Left lung (tissue), 10 donors: Measurements from ENCODE around the gene LOXHD1. TPM values are rescaled to one million over a fixed set of nuclear protein-coding genes. Genes with fewer than 3 reads are reported as not detected.

ENCODE experiments used
- ATAC-seq: fragments of 200-7000 bp; cut with Tn5 transposase; one replicate; pipeline ENCODE4 v1.9.1; 2020; ENCODE audit warnings: moderate library complexity
- DNase-seq, 4 donors: peaks; one replicate each; pipeline ENCODE4 v3.0.0-alpha.2; 2013 to 2020
- H3K27ac ChIP-seq, 2 donors: fragments of 200-600 bp; sonication (generic) in 1 of 2; one replicate each; pipeline versions ENCODE4 v1.5.0 to v1.8.0; 2020 to 2021
- H3K27me3 ChIP-seq, 2 donors: fragments of 200-600 bp; sonication (generic) in 1 of 2; one replicate each; pipeline versions ENCODE4 v1.5.0 to v1.8.0; 2020 to 2021
- H3K36me3 ChIP-seq, 2 donors: fragments of 200-600 bp; sonication (generic) in 1 of 2; one replicate each; pipeline versions ENCODE4 v1.5.0 to v1.8.0; 2020 to 2021
- H3K4me1 ChIP-seq, 2 donors: fragments of 200-600 bp; one replicate each; pipeline ENCODE4 v1.8.0; 2021
- H3K4me3 ChIP-seq, 2 donors: fragments of 200-600 bp; sonication (generic) in 1 of 2; one replicate each; pipeline versions ENCODE4 v1.5.0 to v1.8.0; 2020 to 2021; ENCODE audit warnings: mild to moderate bottlenecking in 1 of 2
- H3K9me3 ChIP-seq, 2 donors: fragments of 200-600 bp; sonication (generic) in 1 of 2; one replicate each; pipeline versions ENCODE4 v1.5.0 to v1.8.0; 2020 to 2021
- intact Hi-C, 2 donors: fragments of 100-400 bp; cut with DNase I; formaldehyde crosslinking; loops; one replicate each; pipeline versions ENCODE4 v1.11.2 to v1.14.2; 2022
- polyA plus RNA-seq, 6 donors: library from polyadenylated mRNA; unstranded; fragments of 120-200 nt; gene quantifications; one replicate each; pipeline ENCODE4 v1.2.1, GENCODE V29; 2013; ENCODE audit not compliant: insufficient read length in 6 of 6
- total RNA-seq, 2 donors: library from RNA; stranded (reverse); fragmentation: NEBNext Ultra II Directional; extraction: Animal tissue kit (Norgen Biotek cat#: 25700); gene quantifications; one replicate each; pipeline ENCODE4 v1.2.1, GENCODE V29; 2021
- TF ChIP-seq, protein P1 (sequence below), 2 donors: fragments of 200-600 bp; sonication (generic) in 1 of 2; IDR thresholded peaks; one replicate each; pipeline versions ENCODE4 v1.5.0 to v1.8.0; 2021; ENCODE audit warnings: antibody characterized with exemption in 2 of 2
- donor health status: DM: no; HTN: yes; CAD: no.
- donor health status: DM: no; HTN: no; CAD: no.

LOXHD1 gene
- total and polyA plus RNA-seq, 8 donors = 0.52 to 2.0 (median 1.2) TPM

DNA sequence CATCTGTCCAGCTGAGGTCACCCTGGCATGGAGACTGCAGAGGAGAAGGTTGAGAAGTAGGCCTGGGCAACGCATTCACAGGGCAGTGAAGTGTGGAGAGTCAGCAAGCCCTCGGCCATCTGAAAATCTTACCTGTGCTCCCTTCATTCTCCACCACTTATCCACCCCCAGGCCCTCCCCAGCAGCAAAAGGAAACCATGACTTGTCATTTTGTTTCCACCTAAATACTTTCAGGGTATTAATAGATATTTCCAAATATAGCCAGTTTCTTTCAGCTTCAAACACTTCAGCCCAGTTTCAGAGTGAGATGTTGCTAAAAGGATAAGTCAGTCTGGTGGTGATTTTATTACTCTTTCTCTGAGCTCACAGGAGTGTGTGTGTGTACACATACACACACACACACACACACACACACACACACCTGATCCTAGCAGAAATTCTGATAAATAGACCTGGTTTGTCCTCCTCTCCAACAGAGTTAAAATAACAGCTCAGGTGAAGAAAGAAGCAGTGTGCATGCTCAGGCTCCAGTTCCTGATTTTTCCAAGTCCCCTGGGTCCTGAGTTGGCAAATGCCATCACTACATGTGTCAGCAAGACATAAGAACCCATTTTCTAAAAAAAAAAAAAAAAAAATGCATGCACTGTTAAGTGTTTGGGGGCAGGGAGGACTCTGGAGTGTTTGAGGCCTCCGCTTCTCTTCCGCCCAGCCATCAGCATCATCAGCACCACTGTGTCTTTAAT, 82.8 kb downstream of the LOXHD1 start:
- no peak for ATAC-seq

DNA sequence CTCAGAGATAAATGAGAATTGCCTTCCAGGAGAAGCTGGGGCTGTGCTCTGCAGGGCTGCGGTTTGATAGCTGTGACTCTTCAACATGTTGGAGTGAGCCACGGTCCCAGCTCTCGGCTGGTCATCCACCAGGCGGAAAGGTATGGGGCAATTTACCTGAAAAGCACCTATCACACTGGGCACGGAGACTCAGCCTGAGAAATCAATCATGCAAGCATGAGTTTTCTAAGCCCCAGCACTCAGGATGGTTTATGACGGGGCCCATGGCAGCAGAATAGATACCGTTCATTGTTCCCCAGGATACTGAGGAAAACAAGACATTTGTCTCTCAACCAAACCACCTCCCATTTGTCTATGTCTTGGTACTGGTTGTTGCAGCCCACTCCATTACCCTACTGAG, 83.9 kb downstream of the LOXHD1 start:
- Histone ChIP-seq H3K36me3 (peaks cover 0 to 12% of the 10 kb centered on the region in 2 donors), H3K4me1 (no peaks in the 10 kb centered on the region), H3K4me3 (no peak overlapping the region), H3K27me3 (no peaks in the 10 kb centered on the region), H3K9me3 (no peaks in the 10 kb centered on the region), H3K27ac (no peak overlapping the region)
- TF ChIP-seq, protein P1, sequence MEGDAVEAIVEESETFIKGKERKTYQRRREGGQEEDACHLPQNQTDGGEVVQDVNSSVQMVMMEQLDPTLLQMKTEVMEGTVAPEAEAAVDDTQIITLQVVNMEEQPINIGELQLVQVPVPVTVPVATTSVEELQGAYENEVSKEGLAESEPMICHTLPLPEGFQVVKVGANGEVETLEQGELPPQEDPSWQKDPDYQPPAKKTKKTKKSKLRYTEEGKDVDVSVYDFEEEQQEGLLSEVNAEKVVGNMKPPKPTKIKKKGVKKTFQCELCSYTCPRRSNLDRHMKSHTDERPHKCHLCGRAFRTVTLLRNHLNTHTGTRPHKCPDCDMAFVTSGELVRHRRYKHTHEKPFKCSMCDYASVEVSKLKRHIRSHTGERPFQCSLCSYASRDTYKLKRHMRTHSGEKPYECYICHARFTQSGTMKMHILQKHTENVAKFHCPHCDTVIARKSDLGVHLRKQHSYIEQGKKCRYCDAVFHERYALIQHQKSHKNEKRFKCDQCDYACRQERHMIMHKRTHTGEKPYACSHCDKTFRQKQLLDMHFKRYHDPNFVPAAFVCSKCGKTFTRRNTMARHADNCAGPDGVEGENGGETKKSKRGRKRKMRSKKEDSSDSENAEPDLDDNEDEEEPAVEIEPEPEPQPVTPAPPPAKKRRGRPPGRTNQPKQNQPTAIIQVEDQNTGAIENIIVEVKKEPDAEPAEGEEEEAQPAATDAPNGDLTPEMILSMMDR (IDR thresholded peaks at IDR 0.05) = no peak
- ATAC-seq = no peak
- intact Hi-C loops = loop anchor here in 1 of 2 donors (10.0 kb wide), 1 partner anchor 58 kb away; no protein-coding TSS in a partner anchor
- no peak for DNase-seq

More for the DNA sequence above, 82.8 kb downstream of the LOXHD1 start:
- Histone ChIP-seq H3K27ac (no peak overlapping the region), H3K4me1 (no peaks in the 10 kb centered on the region), H3K27me3 (no peaks in the 10 kb centered on the region), H3K4me3 (no peak overlapping the region), H3K36me3 (peaks cover 0 to 7% of the 10 kb centered on the region in 2 donors), H3K9me3 (no peaks in the 10 kb centered on the region)
- DNase-seq = no peak
- intact Hi-C loops = loop anchor here in 1 of 2 donors (10.0 kb wide), 1 partner anchor 59 kb away; no protein-coding TSS in a partner anchor
- TF ChIP-seq, protein P1 (IDR thresholded peaks at IDR 0.05) = no peak

DNA sequence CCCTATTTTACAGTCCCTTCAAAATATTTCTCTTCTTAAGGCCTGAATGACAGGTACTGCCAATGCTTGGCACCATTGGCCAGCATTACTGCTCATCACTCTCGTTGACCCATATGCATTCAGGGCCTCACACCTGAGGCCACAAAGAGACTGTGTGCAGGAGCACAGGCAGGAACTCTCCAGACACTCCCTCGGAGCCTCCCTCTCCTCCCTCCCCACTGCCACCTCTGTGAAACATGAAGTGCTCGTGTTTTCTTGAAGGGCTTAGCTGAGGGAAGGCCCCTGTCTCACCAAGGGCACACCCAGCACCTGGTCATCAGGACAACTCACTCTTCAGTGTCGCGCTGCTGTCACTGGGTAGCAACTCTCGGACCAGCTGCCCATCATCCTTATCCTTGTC, 85.3 kb downstream of the LOXHD1 start:
- Histone ChIP-seq H3K36me3 (peaks cover 0 to 12% of the 10 kb centered on the region in 2 donors), H3K27me3 (no peaks in the 10 kb centered on the region), H3K4me1 (no peaks in the 10 kb centered on the region), H3K9me3 (no peaks in the 10 kb centered on the region), H3K4me3 (no peak overlapping the region), H3K27ac (no peak overlapping the region)
- intact Hi-C loops = loop anchor here in 1 of 2 donors (10.0 kb wide), 1 partner anchor 57 kb away; no protein-coding TSS in a partner anchor
- ATAC-seq = no peak
- DNase-seq = no peak
- TF ChIP-seq, protein P1 (IDR thresholded peaks at IDR 0.05) = no peak

DNA sequence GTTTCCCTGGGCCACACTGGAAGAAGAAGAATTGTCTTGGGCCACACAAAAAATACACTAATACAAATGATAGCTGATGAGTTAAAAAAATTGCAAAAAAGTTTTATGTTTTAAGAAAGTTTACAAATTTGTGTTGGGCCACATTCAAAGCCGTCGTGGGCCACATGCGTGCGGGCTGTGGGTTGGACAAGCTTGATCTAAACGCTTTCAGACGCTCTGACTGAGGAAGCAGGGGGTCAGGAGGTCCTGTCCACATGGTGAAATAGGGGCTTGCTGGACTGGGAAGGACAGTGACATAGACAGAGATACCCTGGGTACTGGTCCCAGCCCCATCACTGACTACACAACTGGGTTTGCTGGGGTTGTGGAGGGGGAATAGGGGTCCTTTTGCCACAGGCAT, 86.4 kb downstream of the LOXHD1 start:
- no peaks in the 10 kb centered on the region for H3K4me1 ChIP-seq
- H3K4me3 ChIP-seq = no peak overlapping the region
- H3K27ac ChIP-seq = no peak overlapping the region
- intact Hi-C loops = loop anchor here in 1 of 2 donors (10.0 kb wide), 1 partner anchor 56 kb away; no protein-coding TSS in a partner anchor
- no peak for ATAC-seq
- peaks cover 0 to 12% of the 10 kb centered on the region in 2 donors for H3K36me3 ChIP-seq
- DNase-seq = no peak
- no peaks in the 10 kb centered on the region for H3K27me3 ChIP-seq
- H3K9me3 ChIP-seq = no peaks in the 10 kb centered on the region
- TF ChIP-seq, protein P1 (IDR thresholded peaks at IDR 0.05) = no peak

DNA sequence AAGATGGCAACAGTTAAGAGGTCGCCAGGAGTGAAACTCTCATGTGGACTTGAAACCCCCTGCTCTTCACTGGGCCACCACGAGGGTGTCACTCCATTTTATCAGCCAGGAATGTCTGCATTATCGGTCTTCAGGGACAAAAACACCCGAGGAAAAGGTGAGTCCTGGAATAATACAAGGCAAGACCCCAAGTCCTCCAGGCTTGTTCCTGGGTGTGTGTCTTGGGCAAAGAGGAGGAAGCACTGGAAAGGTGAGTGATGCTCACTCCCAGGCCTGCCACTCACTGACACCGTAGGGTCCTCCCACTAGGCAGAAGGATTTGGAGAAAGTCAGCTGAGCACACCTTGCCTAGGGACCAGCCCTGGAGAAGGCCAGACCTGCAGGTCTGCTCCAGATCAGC, 86.9 kb downstream of the LOXHD1 start:
- intact Hi-C loops = loop anchor here in 1 of 2 donors (10.0 kb wide), 1 partner anchor 55 kb away; no protein-coding TSS in a partner anchor
- peaks cover 0 to 12% of the 10 kb centered on the region in 2 donors for H3K36me3 ChIP-seq
- TF ChIP-seq, protein P1 (IDR thresholded peaks at IDR 0.05) = no peak
- H3K4me3 ChIP-seq = no peak overlapping the region
- ATAC-seq (no peak), DNase-seq (no peak)
- H3K4me1 ChIP-seq = no peaks in the 10 kb centered on the region
- H3K27me3 ChIP-seq = no peaks in the 10 kb centered on the region
- no peaks in the 10 kb centered on the region for H3K9me3 ChIP-seq
- H3K27ac ChIP-seq = no peak overlapping the region
